Mesendoderm (in vitro differentiated cells): ENCODE data around the gene ZFAND2B. TPM values are rescaled to one million over a fixed set of nuclear protein-coding genes. Genes with fewer than 3 reads are reported as not detected.

Source experiments
- DNase-seq: peaks from one replicate; pipeline ENCODE4 v3.0.0; 2013
- H2AK5ac ChIP-seq: 2 replicates; pipeline ENCODE4 v1.6.1; 2013; ENCODE audit warnings: low read length, inconsistent platforms
- H2BK120ac ChIP-seq: 2 replicates; pipeline ENCODE4 v1.6.1; 2013; ENCODE audit warnings: low read depth, mild to moderate bottlenecking, low read length, moderate library complexity, mixed read lengths
- H2BK15ac ChIP-seq: replicated peaks from 2 replicates; pipeline ENCODE4 v1.6.1; 2013; ENCODE audit warnings: low read depth, mild to moderate bottlenecking, moderate library complexity
- H2BK5ac ChIP-seq: 2 replicates; pipeline ENCODE4 v1.6.1; 2013; ENCODE audit warnings: low read length, inconsistent platforms
- H3K18ac ChIP-seq: 2 replicates; pipeline ENCODE4 v1.6.1; 2013; ENCODE audit warnings: mild to moderate bottlenecking, low read length, mixed read lengths
- H3K23ac ChIP-seq: one replicate; pipeline ENCODE4 v1.6.1; 2013; ENCODE audit warnings: low read length
- H3K27ac ChIP-seq: 2 replicates; pipeline ENCODE4 v1.5.1; 2013; ENCODE audit warnings: low read depth, mild to moderate bottlenecking, inconsistent platforms, low read length, moderate library complexity
- H3K27me3 ChIP-seq: 2 replicates; pipeline ENCODE4 v1.6.1; 2013; ENCODE audit warnings: low read length, control low read depth, mild to moderate bottlenecking, inconsistent platforms; ENCODE audit not compliant: insufficient read depth, poor library complexity
- H3K36me3 ChIP-seq: 2 replicates; pipeline ENCODE4 v1.6.1; 2013; ENCODE audit warnings: low read length, inconsistent platforms; ENCODE audit not compliant: control insufficient read depth, insufficient read depth
- H3K4ac ChIP-seq: one replicate; pipeline ENCODE4 v1.6.1; 2013; ENCODE audit warnings: low read depth, mild to moderate bottlenecking, low read length, moderate library complexity
- H3K4me1 ChIP-seq: 2 replicates; pipeline ENCODE4 v1.6.1; 2013; ENCODE audit warnings: low read depth, low read length, inconsistent platforms; ENCODE audit not compliant: control insufficient read depth
- H3K4me2 ChIP-seq: 2 replicates; pipeline ENCODE4 v1.6.1; 2013; ENCODE audit warnings: low read length
- H3K4me3 ChIP-seq: 2 replicates; pipeline ENCODE4 v1.5.1; 2013; ENCODE audit warnings: mild to moderate bottlenecking, low read length
- H3K56ac ChIP-seq: one replicate; pipeline ENCODE4 v1.6.1; 2013; ENCODE audit warnings: low read length
- H3K79me1 ChIP-seq: 2 replicates; pipeline ENCODE4 v1.6.1; 2013; ENCODE audit warnings: low read length, inconsistent platforms
- H3K79me2 ChIP-seq: 2 replicates; pipeline ENCODE4 v1.6.1; 2013; ENCODE audit warnings: mild to moderate bottlenecking, low read length; ENCODE audit not compliant: control insufficient read depth, insufficient read depth
- H3K9ac ChIP-seq: 2 replicates; pipeline ENCODE4 v1.6.1; 2013; ENCODE audit warnings: low read length, inconsistent platforms
- H4K5ac ChIP-seq: one replicate; pipeline ENCODE4 v1.6.1; 2013; ENCODE audit warnings: low read length
- H4K8ac ChIP-seq: one replicate; pipeline ENCODE4 v1.6.1; 2013; ENCODE audit warnings: low read depth, mild to moderate bottlenecking, control low read depth, low read length, moderate library complexity
- WGBS: extraction: QIAGEN DNeasy Blood & Tissue Kit; methylation state at CpG from one replicate; pipeline ENCODE4 v1.1.7; 2013; ENCODE audit warnings: low lambda C conversion rate, missing lambda C conversion rate; ENCODE audit not compliant: insufficient coverage; ENCODE audit errors: extremely low coverage; 5-methylcytosine and 5-hydroxymethylcytosine counted together
- polyA plus RNA-seq, 2 experiments: library from polyadenylated mRNA; stranded (reverse); fragments of 200-250 nt; gene quantifications; one replicate each; pipeline ENCODE4 v1.2.3, GENCODE V29; 2013

The ZFAND2B gene, protein sequence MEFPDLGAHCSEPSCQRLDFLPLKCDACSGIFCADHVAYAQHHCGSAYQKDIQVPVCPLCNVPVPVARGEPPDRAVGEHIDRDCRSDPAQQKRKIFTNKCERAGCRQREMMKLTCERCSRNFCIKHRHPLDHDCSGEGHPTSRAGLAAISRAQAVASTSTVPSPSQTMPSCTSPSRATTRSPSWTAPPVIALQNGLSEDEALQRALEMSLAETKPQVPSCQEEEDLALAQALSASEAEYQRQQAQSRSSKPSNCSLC
- polyA plus RNA-seq (2013, experiment 1 of 2), result 15.2 TPM
- 16.0 TPM for polyA plus RNA-seq (2013, experiment 2 of 2)

DNA sequence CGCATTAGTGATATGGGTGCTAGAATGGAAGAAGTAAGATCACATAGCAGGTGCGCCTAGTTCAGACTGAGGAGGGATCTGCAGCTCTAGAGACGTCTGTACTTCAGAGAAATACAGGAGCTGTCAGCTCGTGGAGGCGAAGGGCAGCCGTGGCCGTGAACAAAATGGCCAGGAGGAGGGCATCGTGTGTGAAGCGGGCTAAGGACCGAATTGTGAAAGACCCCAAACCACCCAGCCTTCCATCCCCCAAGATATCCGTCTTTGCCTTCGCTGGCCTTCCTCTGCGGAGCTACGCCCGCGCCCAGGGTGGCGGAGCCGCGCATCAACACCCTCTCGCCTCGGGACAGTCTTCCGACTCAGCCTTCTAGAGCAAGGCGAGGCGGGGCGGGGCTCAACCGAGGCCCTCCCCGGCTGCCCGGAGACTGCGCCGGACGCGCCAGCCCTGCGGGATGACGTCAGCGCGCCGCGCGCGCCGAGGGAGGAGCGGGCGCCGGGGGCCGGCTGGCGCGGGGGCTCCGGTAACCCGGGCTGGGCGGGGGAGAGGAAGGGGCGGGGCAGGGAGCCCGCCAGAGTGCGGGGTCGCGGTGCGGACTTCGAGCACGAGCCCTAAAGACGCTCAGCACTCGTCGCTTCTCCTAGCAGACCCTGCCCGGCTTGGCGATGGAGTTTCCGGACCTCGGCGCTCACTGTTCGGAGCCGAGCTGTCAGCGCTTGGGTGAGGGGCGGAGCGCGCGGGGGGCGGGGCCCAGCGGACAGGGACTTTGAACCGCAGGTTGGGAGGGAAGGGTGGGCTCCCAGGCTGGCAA is at the start of gene ZFAND2B:
Gene ZFAND2B (plus strand): TSS at position 455 of the 806 bp plus-strand sequence. CDS start 206 bp downstream, at position 661.
- peak; percentile 96 for DNase-seq
- H3K4me3 ChIP-seq, result peak within 1 kb of the TSS; percentile 68
- H3K9ac ChIP-seq, result peak within 1 kb of the TSS; percentile 79
- no CpG with 5 or more reads among the region's 76 CpGs for WGBS
- no peak within 1 kb of the TSS for H2BK15ac ChIP-seq
- H3K4me1 ChIP-seq, result peaks cover 4% of the 10 kb centered on the region
- H3K56ac ChIP-seq, result peak within 1 kb of the TSS; percentile 96
- H3K23ac ChIP-seq, result no peak within 1 kb of the TSS
- no peak within 1 kb of the TSS for H4K8ac ChIP-seq
- no peaks in the 10 kb centered on the region for H3K79me1 ChIP-seq
- H2BK120ac ChIP-seq, result no peak within 1 kb of the TSS
- no peaks in the 10 kb centered on the region for H3K79me2 ChIP-seq
- no peak within 1 kb of the TSS for H3K4ac ChIP-seq
- H3K27me3 ChIP-seq, result no peaks in the 10 kb centered on the region
- peak within 1 kb of the TSS; percentile 91 for H3K4me2 ChIP-seq
- peak within 1 kb of the TSS; percentile 79 for H3K27ac ChIP-seq
- peak within 1 kb of the TSS; percentile 68 for H3K18ac ChIP-seq
- no peak within 1 kb of the TSS for H4K5ac ChIP-seq
- no peaks in the 10 kb centered on the region for H3K36me3 ChIP-seq
- no peak within 1 kb of the TSS for H2AK5ac ChIP-seq
- no peak within 1 kb of the TSS for H2BK5ac ChIP-seq

DNA sequence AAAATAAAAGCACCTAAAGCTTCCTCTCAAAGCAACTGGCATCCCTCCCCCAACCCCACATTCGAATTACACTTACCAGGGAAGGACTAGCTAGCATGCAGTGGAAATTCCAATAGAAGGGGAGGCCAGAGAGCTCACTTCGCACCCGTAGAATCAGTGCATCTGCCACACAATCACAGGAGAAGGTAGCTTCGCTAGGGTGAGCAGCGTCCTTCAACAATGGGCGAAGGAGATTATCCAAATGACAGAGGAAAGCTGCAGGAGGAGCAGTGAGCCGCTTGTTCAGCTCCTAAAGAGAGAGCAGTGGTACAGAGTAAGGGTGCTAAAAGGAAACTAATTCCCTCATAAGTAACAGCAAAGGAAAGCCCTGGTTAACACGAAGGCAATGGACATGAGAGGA is 49.2 kb upstream of the ZFAND2B start:
- Histone ChIP-seq H2BK15ac (no peak overlapping the region), H3K4me2 (no peak overlapping the region)
- no CpG with 5 or more reads among the region's 8 CpGs for WGBS

DNA sequence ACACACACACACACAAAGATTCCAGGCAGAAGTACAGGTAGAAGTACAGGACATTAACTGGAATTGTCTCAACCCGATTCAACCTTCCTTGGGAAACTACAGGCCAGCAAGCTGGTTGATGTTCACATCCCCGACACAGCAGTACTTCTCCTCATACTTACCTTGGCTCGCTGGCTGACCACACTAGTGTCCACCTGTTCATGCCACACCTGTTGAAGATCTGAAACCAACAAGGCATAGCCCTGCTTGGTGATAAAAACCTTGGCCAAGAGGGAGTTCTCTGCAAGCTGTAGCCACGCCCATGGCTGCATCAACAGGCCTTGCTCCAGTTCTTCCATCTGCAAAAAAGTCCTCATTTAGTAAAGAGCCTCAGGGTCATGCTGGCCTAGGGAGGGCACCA is 48.6 kb upstream of the ZFAND2B start:
- WGBS, result no CpG with 5 or more reads among the region's 4 CpGs
- peaks cover 2% of the 10 kb centered on the region for H3K36me3 ChIP-seq

More for the DNA sequence above, 49.2 kb upstream of the ZFAND2B start:
- Histone ChIP-seq H3K79me1 (no peaks in the 10 kb centered on the region), H3K56ac (no peak overlapping the region), H4K5ac (no peak overlapping the region), H3K4me1 (peaks cover 3% of the 10 kb centered on the region), H3K4ac (no peak overlapping the region), H3K79me2 (no peaks in the 10 kb centered on the region), H3K27me3 (no peaks in the 10 kb centered on the region), H3K36me3 (peaks cover 2% of the 10 kb centered on the region), H2BK120ac (no peak overlapping the region), H3K4me3 (no peak overlapping the region), H2AK5ac (no peak overlapping the region), H3K9ac (no peak overlapping the region), H3K18ac (no peak overlapping the region), H4K8ac (no peak overlapping the region), H3K27ac (no peak overlapping the region), H3K23ac (no peak overlapping the region), H2BK5ac (no peak overlapping the region)
- no peak for DNase-seq

GRCh38 chr2:219158586-219158985 is 48.0 kb upstream of the ZFAND2B start:
- DNase-seq, result no peak
- Histone ChIP-seq H3K27me3 (no peaks in the 10 kb centered on the region), H2BK5ac (no peak overlapping the region), H3K4me3 (no peak overlapping the region), H3K4ac (no peak overlapping the region), H3K36me3 (peaks cover 2% of the 10 kb centered on the region), H3K4me2 (no peak overlapping the region), H3K4me1 (peaks cover 3% of the 10 kb centered on the region), H2BK120ac (no peak overlapping the region), H2AK5ac (no peak overlapping the region), H4K5ac (no peak overlapping the region), H3K23ac (no peak overlapping the region), H3K18ac (no peak overlapping the region), H3K79me1 (no peaks in the 10 kb centered on the region), H3K9ac (no peak overlapping the region), H3K27ac (no peak overlapping the region), H3K79me2 (no peaks in the 10 kb centered on the region), H2BK15ac (no peak overlapping the region), H4K8ac (no peak overlapping the region), H3K56ac (no peak overlapping the region)
- no CpG with 5 or more reads among the region's 3 CpGs for WGBS

More for the DNA sequence above, 48.6 kb upstream of the ZFAND2B start:
- Histone ChIP-seq H3K27me3 (no peaks in the 10 kb centered on the region), H3K79me1 (no peaks in the 10 kb centered on the region), H3K4me1 (peaks cover 3% of the 10 kb centered on the region), H3K4ac (no peak overlapping the region), H3K23ac (no peak overlapping the region), H3K4me3 (no peak overlapping the region), H3K79me2 (no peaks in the 10 kb centered on the region), H3K18ac (no peak overlapping the region), H4K8ac (no peak overlapping the region), H3K27ac (no peak overlapping the region), H3K56ac (no peak overlapping the region), H2BK5ac (no peak overlapping the region), H2BK15ac (no peak overlapping the region), H3K9ac (no peak overlapping the region), H2AK5ac (no peak overlapping the region), H3K4me2 (no peak overlapping the region), H2BK120ac (no peak overlapping the region), H4K5ac (no peak overlapping the region)
- DNase-seq, result no peak

DNA sequence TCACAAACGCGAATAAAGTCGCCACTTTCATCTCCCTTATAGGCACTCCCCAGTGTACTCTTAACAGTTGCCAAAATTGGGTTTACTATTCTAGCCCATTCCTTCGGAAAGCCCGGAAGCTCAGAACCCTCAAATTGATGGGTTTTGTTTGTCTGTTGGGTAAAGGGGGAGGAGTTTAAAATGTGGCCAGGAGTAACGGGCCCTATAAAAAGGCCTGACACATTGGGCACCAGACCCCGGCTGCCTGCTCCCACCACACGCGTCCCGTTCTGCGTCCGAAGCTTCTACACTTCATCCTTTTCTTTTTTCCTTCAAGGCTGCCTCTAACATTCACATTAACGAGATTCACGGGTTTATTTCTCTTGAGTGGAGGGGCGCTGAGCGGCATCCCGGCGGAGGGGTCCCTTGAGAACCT is 46.8 kb upstream of the ZFAND2B start:
- H3K79me1 ChIP-seq, result no peaks in the 10 kb centered on the region
- no peak overlapping the region for H3K18ac ChIP-seq
- peak overlapping the region; percentile 77 for H3K56ac ChIP-seq
- H3K4me3 ChIP-seq, result no peak overlapping the region
- peak overlapping the region; percentile 54 for H3K4me2 ChIP-seq
- peaks cover 3% of the 10 kb centered on the region for H3K4me1 ChIP-seq
- H3K27ac ChIP-seq, result no peak overlapping the region
- no peak overlapping the region for H3K4ac ChIP-seq
- no peak overlapping the region for H3K23ac ChIP-seq
- H3K36me3 ChIP-seq, result peaks cover 2% of the 10 kb centered on the region
- H4K5ac ChIP-seq, result no peak overlapping the region
- H3K9ac ChIP-seq, result peak overlapping the region; percentile 50
- no peaks in the 10 kb centered on the region for H3K27me3 ChIP-seq
- H3K79me2 ChIP-seq, result no peaks in the 10 kb centered on the region
- DNase-seq, result no peak
- H2BK120ac ChIP-seq, result no peak overlapping the region
- H2BK15ac ChIP-seq, result no peak overlapping the region
- H2AK5ac ChIP-seq, result no peak overlapping the region
- no peak overlapping the region for H4K8ac ChIP-seq
- no CpG with 5 or more reads among the region's 18 CpGs for WGBS
- H2BK5ac ChIP-seq, result no peak overlapping the region
